CD4-positive, alpha-beta T cell treated with Interleukin-12 subunit alpha and Interleukin-12 subunit beta, for 1 hour (primary cell): ENCODE measurements around the gene TMEM61.
"Not testable (repeated sequence)": the region's sequence is repeated elsewhere in the genome, so short reads cannot be mapped to it uniquely, and the experiment has no call there.

Experiments used
- DNase-seq: peaks from one replicate; pipeline ENCODE4 v3.0.0-alpha.2; 2020

Gene TMEM61

DNA sequence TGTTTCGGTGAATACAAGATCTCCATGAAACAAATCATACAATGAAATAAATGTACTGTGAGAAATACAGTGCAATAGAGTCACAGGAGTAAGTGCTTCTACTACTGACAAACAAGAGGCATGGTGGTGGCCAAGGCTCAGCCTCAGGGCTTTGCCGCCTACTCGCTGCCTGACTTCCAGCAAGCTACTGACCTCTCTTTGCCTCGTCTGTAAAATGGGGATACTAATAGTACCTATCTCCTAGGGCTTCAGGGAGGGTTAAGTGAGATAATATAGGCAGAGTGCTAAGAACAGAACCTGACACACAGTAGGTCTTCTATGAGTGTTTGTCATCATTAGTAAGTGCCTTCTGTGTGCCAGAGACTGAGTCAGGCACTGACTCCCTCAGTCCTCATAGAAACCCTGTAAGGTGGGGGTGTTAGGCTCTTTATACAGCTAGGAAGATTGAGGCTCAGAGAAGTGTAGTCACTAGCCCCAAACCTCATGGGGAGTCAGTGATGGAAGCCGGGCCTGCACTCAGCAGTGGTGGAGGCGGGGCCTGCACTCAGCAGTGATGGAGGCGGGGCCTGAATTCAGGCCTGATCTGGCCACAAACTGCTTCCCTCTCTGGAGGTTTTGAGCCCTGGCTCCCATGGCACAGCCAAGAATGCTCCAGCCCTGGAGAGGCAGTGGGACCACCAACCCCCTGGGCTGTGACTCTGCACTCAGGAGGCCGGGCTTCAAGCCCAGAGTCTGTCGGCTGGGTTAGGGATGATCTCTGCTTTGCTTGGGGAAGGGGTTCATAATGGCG is 25.1 kb downstream of the TMEM61 start:
- no peak for DNase-seq

GRCh38 chr1:55006931-55007330 is 26.5 kb downstream of the TMEM61 start:
- DNase-seq: no peak

GRCh38 chr1:55007625-55008024 is 27.2 kb downstream of the TMEM61 start:
- DNase-seq: no peak

DNA sequence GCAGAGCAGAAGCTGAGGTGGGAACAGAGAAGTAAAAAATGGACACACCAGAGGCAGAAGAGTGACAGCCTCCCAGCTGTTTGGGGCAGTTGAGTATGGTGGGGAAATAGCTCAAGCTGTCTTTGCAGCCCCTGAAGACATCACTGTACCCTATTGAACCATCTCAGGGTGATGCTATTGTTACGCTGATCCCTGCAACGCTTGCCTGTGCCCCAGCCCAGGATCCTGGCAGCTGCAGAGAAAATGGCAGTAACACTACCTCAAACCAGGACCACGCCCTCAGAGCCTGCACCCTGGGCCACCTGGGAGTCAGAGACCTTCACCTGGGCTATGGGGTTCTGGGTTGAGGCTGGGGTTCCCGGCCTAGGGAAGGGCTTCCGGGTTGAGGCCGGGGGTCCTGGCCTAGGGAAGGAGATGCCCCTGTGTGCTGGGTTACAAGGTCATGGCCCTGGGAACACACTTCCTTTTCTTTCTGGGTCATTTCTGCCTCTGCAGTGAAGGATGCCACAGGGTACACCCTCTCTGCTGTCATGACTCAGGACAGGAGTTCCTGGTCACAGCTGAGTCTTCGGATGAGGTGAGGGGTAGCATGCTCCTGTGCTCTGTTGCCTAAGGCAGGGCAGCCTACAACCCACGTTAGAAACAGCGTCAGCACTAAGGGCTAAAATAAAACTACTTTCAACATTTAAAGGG is 29.9 kb downstream of the TMEM61 start:
- no peak for DNase-seq

GRCh38 chr1:55010887-55011217 is 30.4 kb downstream of the TMEM61 start:
- DNase-seq: no peak

GRCh38 chr1:55012661-55013060 is 32.2 kb downstream of the TMEM61 start:
- DNase-seq: no peak

DNA sequence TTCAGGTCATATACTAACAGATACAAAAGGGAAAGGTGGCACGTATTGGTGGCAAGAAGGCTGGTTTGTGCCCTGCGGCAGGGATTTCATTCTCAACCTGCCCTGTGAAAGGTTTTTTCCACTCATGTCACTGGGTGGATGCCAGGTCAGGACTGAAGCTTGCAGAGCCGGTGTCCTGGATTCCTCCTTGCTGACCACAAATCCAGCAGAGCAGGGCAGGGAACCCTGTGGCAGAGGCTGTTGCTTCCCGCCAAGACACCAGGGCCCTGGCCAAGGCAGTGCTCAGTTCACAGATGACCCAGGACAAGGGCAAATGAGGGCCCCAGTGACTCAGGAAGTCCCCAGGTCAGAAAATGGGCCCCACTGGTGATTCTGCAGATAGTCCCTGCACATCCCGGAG is 34.7 kb downstream of the TMEM61 start:
- no peak for DNase-seq

GRCh38 chr1:55015731-55016620 is 35.5 kb downstream of the TMEM61 start:
- DNase-seq: no peak

- no peak for DNase-seq
Observed at GRCh38 chr1:55018395-55018794, 38.0 kb downstream of the TMEM61 start.

- DNase-seq: peak; percentile 52
Observed at GRCh38 chr1:55021942-55022546, 41.6 kb downstream of the TMEM61 start.

DNA sequence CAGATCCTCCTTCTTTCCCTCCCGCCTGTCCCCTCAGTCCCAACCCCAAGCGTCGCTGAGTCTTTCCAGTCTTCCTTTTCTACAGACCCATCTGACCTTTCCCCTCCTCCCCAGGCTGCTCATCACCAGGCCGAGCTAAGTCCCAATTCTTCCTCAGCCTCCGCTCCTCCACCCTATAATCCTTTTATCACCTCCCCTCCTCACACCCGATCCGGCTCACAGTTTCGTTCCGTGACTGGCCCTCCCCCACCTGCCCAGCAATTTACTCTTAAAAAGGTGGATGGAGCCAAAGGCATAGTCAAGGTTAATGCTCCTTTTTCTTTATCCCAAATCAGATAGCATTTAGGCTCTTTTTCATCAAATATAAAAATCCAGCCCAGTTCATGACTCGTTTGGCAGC is 43.7 kb downstream of the TMEM61 start:
- DNase-seq: not testable (repeated sequence)

GRCh38 chr1:55026682-55027081 is 46.3 kb downstream of the TMEM61 start:
- DNase-seq: not testable (repeated sequence)

GRCh38 chr1:55031098-55031497 is 50.7 kb downstream of the TMEM61 start:
- not testable (repeated sequence) for DNase-seq

GRCh38 chr1:55033265-55033614 is 52.8 kb downstream of the TMEM61 start:
- DNase-seq: no peak

DNA sequence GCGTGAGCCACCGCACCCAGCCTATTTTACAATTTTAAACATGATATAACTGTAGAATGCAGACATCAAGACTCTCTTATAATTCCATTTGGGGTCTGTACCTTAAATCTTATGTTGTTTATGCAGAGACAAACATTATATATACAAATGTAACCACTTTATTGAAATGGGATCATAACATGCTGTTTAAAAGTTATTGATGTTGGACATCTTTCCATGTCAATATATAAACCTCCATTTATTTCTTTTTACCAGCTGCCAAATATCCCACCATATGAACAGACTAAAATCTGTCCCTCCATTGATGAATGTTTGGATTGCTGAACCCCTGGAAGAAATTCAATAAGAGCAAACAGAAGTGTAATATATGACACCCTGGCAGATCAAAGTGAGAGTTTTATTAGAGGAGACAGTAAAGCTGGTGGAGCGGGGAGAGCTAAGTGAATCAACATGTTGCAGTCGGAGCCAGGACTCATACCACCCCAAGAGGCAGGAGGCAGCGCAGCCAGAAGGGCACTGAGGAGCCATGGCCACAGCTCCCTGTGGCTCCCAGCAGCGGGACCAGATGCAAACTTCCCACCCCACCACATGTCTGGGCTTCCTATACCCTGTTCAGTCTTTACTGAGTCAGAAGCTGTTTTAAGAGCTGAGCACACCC is 54.2 kb downstream of the TMEM61 start:
- no peak for DNase-seq

DNA sequence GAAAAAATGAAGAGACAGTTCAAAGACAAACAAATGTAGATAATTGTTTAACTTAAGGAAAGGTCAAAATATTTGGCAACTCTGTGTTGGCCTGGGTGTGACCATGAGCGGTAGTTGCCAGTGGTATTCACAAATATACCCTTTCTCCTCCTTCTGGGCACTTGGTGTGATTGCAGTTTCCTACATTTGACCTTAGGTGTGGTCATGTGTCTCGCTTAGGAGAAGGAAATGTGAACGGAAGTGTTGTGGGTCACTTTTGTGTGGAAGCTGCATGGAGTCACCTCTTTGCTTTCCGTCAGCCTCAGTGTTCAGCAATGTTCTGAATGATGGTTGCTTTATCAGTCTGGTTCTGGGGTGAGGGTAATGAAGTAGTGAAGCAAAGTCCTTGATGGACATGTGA is 55.5 kb downstream of the TMEM61 start:
- DNase-seq: no peak

DNA sequence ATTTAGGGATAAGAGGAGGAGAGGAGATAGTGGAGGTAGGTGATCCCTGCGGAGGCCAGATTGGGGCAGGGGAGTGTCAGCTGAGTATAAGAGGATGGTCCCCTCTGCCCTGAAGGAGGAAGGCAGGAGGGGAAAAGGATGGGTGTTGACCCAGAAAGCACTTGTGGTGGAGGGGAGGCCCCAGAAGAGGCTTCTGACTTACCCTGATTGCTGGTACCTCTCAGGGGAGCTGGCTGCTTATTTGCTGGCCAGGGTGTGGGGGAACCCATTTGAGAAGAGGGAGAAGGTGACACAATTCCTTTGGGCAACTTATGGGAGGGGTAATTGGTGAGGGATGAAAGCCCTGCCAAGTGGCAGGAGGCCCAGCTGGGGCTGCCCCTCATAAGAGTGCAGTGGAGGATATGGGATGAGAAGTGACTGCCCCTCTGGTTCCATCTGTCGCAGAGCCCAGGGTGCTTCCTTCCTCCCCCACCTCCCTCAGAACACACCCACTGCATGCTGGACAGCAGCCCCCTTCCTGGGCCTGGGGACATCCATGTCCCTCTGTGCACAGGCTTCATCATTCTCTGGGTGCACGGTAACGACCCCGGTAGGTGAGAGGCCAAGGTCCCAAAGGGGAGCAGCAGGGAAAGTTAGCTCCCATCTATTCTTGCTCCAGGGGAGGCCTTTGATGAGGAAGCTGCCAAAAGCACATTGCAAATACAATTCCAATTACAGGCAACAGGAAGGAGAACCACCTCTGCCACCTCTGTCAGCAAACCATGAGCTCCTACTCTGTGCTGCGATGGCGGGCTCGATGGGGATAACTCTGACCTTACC is 57.5 kb downstream of the TMEM61 start:
- DNase-seq: no peak

DNA sequence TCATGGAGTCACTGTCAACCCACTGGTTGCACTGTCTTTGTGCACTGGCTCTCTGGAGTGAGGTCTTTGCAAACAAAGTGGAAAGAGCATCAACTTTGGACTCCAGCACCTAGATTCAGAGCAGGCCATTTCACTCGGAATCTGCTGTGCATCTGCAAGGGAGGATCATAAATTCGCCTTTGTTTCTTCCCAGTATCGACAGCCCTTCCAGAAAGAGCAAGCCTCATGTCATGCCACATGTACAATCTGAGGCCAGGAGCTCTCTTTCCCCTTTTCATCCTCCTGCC is 58.1 kb downstream of the TMEM61 start:
- no peak for DNase-seq

DNA sequence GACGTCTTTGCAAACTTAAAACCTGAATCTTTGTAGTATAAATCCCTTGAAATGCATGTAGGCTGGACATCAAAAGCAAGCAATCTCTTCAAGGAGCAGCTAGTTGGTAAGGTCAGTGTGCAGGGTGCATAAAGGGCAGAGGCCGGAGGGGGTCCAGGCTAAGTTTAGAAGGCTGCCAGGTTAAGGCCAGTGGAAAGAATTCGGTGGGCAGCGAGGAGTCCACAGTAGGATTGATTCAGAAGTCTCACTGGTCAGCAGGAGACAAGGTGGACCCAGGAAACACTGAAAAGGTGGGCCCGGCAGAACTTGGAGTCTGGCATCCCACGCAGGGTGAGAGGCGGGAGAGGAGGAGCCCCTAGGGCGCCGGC is 58.5 kb downstream of the TMEM61 start:
- no peak for DNase-seq

- DNase-seq: no peak
Observed at GRCh38 chr1:55039342-55040082, 59.1 kb downstream of the TMEM61 start, which contains the start of gene PCSK9. TSS of gene PCSK9 (plus strand) at chr1:55039548. CDS start at chr1:55039838, 290 bp downstream.
